ENCODE data around the gene LAMB4.

Gene LAMB4

DNA sequence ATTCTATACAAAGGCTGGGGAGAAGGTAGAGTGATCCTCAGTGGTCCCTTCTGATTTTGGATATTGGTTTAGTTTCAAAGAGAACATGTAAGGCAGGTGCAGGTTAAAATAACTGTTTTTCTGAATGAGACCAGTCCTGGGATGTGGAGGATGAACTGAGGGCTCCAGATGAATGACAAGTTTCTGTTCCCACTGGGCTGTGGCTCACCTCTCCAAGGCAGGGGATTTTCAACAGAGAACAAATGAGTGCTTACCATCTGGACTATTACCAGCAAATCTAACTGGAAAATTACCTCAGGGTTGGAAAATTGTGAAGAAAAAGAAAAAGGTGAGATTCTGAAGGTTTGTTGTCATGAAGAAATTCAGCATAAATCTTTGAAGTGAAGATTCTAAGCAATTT, 8.0 kb downstream of the LAMB4 start:
- Histone ChIP-seq H3K4me1 (ENCODE audit: control insufficient read depth, insufficient read depth, low read length) (no peaks in the 10 kb centered on the region), H3K36me3 (ENCODE audit: control insufficient read depth, insufficient read depth, low read length) (no peaks in the 10 kb centered on the region), H3K4me3 (ENCODE audit: low read depth, low read length) (no peak overlapping the region), H3K9ac (ENCODE audit: low read depth, low read length) (no peak overlapping the region), H3K9me3 (ENCODE audit: control insufficient read depth, insufficient read depth, low read length) (no peaks in the 10 kb centered on the region), H3K27me3 (ENCODE audit: control insufficient read depth, insufficient read depth, low read length) (no peaks in the 10 kb centered on the region)

DNA sequence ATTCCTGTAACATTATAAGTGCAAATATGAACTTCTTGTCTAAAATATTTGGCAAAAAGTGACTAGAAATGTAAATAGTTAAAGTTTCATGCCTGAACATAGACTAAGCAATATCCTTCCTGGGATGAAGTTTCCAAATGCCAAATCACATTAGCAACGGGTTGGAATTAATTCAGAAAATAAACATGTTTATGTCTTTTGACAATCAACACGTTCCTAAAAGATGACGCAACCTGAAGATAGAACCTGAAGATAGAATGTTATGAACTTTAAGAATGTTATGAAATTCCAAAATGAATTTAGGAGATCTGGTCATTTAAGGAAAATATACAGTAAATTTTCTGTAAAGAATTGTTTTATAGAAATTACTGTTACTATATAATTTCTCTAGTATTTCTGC, 9.2 kb downstream of the LAMB4 start:
- H3K36me3 ChIP-seq (ENCODE audit: control insufficient read depth, insufficient read depth, low read length) = no peaks in the 10 kb centered on the region
- H3K4me3 ChIP-seq (ENCODE audit: low read depth, low read length) = no peak overlapping the region
- no peaks in the 10 kb centered on the region for H3K4me1 ChIP-seq (ENCODE audit: control insufficient read depth, insufficient read depth, low read length)
- H3K9me3 ChIP-seq (ENCODE audit: control insufficient read depth, insufficient read depth, low read length) = no peaks in the 10 kb centered on the region
- no peaks in the 10 kb centered on the region for H3K27me3 ChIP-seq (ENCODE audit: control insufficient read depth, insufficient read depth, low read length)
- H3K9ac ChIP-seq (ENCODE audit: low read depth, low read length) = no peak overlapping the region

DNA sequence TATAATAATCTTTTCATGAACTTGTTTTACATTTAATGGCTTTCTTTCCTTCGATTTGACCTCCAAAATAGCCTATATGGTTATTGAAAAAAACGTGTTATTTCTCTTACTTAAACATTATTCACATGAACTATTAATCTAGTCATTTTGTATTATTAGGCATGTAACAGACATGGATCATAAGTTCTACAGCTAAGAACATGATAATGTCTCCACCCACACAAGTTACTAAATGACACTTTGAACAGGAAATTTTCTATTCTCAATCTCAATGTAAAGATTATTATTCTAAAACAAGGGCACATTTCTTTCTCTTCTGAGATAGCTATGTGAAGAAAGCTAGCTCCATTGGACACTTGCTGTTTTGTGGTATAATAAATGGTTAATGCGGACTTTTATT, 10.0 kb downstream of the LAMB4 start:
- Histone ChIP-seq H3K4me1 (ENCODE audit: control insufficient read depth, insufficient read depth, low read length) (no peaks in the 10 kb centered on the region), H3K27me3 (ENCODE audit: control insufficient read depth, insufficient read depth, low read length) (no peaks in the 10 kb centered on the region)

DNA sequence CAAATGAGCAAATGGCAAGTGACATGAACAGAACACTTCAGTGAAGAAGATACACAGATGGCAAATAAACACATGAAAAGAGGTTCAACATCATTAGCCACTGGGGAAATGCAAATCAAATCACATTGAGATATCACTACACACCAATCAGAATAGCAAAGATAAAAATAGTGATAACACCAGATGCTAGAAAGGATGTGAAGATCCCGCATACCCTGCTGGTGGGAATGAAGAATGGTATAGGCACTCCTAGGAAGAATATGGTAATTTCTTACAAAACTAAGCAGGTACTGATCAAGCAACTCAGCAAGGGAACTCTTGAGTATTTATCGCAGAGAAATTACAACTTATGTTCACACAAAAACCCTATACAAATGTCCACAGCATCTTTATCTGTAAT, 11.2 kb downstream of the LAMB4 start:
- Histone ChIP-seq H3K4me1 (ENCODE audit: control insufficient read depth, insufficient read depth, low read length) (peaks cover 3% of the 10 kb centered on the region), H3K9ac (ENCODE audit: low read depth, low read length) (no peak overlapping the region), H3K4me3 (ENCODE audit: low read depth, low read length) (no peak overlapping the region), H3K9me3 (ENCODE audit: control insufficient read depth, insufficient read depth, low read length) (no peaks in the 10 kb centered on the region), H3K36me3 (ENCODE audit: control insufficient read depth, insufficient read depth, low read length) (no peaks in the 10 kb centered on the region), H3K27me3 (ENCODE audit: control insufficient read depth, insufficient read depth, low read length) (no peaks in the 10 kb centered on the region)

More for the DNA sequence above, 10.0 kb downstream of the LAMB4 start:
- H3K4me3 ChIP-seq (ENCODE audit: low read depth, low read length) = no peak overlapping the region
- H3K9ac ChIP-seq (ENCODE audit: low read depth, low read length) = no peak overlapping the region
- H3K9me3 ChIP-seq (ENCODE audit: control insufficient read depth, insufficient read depth, low read length) = no peaks in the 10 kb centered on the region
- H3K36me3 ChIP-seq (ENCODE audit: control insufficient read depth, insufficient read depth, low read length) = no peaks in the 10 kb centered on the region

DNA sequence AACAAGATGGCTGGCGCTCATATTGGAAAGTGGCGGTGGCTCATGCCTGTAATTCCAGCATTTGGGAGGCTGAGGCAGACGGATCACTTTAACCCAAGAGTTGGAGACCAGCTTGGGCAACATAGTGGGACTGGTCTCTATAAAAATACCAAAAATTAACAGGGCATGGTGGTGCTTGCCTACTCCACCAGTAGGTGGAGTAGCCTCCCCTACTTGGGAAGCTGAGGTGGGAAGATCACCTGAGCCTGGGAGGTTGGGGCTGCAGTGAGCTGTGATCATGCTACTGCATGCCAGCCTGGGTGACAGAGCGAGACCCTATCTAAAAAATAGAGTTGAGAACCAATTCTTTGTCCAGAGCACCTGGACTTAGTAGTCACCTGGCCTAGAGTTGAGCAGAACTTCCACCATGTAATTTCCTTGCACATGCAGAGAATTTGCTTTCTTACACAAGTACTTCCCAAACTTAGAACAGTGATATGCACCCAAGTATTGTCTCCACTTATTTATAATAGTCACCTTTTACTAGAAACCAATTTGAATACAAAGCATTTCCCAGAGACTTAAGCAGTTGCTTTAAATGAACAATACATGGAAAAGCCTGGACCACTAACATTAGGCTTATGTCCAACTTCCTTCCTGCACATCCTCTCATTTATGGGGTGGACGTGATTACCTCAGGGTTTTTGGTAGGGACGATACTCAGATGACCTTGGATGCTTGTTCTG, 15.9 kb downstream of the LAMB4 start:
- Histone ChIP-seq H3K4me1 (ENCODE audit: control insufficient read depth, insufficient read depth, low read length) (peaks cover 3% of the 10 kb centered on the region), H3K36me3 (ENCODE audit: control insufficient read depth, insufficient read depth, low read length) (no peaks in the 10 kb centered on the region), H3K9me3 (ENCODE audit: control insufficient read depth, insufficient read depth, low read length) (no peaks in the 10 kb centered on the region), H3K4me3 (ENCODE audit: low read depth, low read length) (no peak overlapping the region), H3K9ac (ENCODE audit: low read depth, low read length) (no peak overlapping the region), H3K27me3 (ENCODE audit: control insufficient read depth, insufficient read depth, low read length) (no peaks in the 10 kb centered on the region)

DNA sequence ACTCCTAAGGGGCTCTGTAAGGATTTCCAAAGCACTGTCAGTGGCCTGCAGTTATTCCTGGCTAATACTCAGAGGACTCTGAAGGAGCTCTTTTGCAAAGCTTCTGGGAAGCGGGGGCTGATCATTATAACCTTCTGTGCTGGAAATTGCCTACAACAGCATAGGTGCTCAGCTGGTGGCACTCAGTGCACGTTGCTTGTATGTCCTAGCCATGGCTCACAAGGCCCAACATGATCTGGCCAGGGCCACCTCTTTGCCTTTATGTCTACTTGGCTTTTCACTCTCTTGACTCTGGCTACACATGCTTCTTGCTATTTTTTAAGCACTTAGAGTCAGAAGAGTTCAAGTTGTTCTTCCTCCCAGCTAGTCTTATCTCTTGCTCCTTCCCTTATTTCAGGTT, 17.5 kb downstream of the LAMB4 start:
- H3K9ac ChIP-seq (ENCODE audit: low read depth, low read length) = no peak overlapping the region
- H3K9me3 ChIP-seq (ENCODE audit: control insufficient read depth, insufficient read depth, low read length) = no peaks in the 10 kb centered on the region
- peaks cover 3% of the 10 kb centered on the region for H3K4me1 ChIP-seq (ENCODE audit: control insufficient read depth, insufficient read depth, low read length)
- no peaks in the 10 kb centered on the region for H3K36me3 ChIP-seq (ENCODE audit: control insufficient read depth, insufficient read depth, low read length)
- H3K27me3 ChIP-seq (ENCODE audit: control insufficient read depth, insufficient read depth, low read length) = no peaks in the 10 kb centered on the region
- H3K4me3 ChIP-seq (ENCODE audit: low read depth, low read length) = no peak overlapping the region

DNA sequence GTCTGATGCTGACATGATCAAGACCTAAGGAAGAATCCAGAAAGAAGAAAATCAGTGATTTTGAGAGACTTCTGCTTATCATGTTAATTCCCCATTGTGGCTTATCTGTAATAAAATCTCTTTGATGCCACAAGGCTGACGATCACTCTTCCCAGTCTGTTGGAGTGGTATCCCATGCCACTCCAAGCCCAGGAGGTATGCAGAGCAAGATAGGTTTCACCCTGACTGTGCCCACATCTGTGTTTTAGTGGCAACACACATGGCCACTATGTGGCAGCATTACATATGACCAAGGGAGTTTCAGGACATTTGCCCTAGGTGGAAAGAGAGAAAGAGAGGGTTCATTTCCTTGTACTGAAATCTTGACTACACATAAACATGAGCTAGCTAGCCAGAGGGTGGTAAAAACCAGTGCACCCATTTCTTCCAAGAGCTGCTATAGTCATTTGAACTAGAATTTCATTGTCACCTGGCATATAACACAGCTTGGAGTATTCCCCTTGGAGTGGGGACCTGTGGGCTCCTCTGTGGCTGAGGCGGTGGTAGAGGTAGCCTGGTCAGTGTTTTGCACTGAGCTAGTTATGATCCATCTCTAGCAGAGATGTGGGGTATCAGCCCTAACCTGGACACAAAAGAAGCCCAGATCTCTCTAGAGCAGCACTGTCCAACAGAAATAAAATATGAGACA, 20.8 kb downstream of the LAMB4 start:
- no peak overlapping the region for H3K4me3 ChIP-seq (ENCODE audit: low read depth, low read length)
- no peaks in the 10 kb centered on the region for H3K27me3 ChIP-seq (ENCODE audit: control insufficient read depth, insufficient read depth, low read length)
- peaks cover 2% of the 10 kb centered on the region for H3K4me1 ChIP-seq (ENCODE audit: control insufficient read depth, insufficient read depth, low read length)
- no peaks in the 10 kb centered on the region for H3K9me3 ChIP-seq (ENCODE audit: control insufficient read depth, insufficient read depth, low read length)
- no peaks in the 10 kb centered on the region for H3K36me3 ChIP-seq (ENCODE audit: control insufficient read depth, insufficient read depth, low read length)
- H3K9ac ChIP-seq (ENCODE audit: low read depth, low read length) = no peak overlapping the region

DNA sequence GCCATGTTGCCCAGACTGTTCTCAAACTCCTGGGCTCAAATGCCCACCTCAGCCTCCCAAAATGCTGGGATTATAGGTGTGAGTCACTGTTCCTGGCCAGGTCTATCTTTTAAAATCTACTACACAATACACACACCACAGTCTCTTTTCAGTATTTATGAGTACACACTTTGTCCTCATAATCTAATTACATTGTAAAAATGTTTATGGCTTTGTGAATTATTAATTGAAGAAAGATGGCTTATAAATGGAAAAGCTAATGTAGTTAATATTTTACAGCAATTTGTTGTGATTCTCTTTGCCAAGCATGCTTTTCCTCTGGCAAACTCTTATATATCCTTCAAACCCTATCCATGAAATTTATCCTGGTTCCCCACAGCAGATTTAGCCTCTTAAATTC, 22.0 kb downstream of the LAMB4 start:
- H3K4me1 ChIP-seq (ENCODE audit: control insufficient read depth, insufficient read depth, low read length) = no peaks in the 10 kb centered on the region
- H3K4me3 ChIP-seq (ENCODE audit: low read depth, low read length) = no peak overlapping the region
- H3K36me3 ChIP-seq (ENCODE audit: control insufficient read depth, insufficient read depth, low read length) = no peaks in the 10 kb centered on the region
- no peaks in the 10 kb centered on the region for H3K27me3 ChIP-seq (ENCODE audit: control insufficient read depth, insufficient read depth, low read length)
- no peak overlapping the region for H3K9ac ChIP-seq (ENCODE audit: low read depth, low read length)
- no peaks in the 10 kb centered on the region for H3K9me3 ChIP-seq (ENCODE audit: control insufficient read depth, insufficient read depth, low read length)

DNA sequence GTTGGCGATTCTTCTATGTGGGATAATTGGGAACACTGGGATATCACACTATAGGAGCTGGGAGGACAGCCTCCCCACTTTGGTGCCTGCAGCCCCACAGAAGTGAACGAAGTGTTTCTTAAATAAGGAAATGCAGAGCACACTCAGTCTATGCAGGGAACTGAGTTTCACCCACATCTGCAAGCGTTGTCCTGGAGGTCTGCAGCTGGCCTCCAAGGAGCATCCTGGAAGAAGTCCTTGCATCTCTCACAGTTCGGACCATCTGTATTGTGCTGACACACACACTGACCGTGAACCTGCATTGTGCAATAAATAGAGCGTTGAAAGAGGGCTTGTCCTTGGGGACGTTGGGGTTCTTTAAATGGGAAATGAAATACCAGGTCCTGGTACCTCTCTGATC, 25.8 kb downstream of the LAMB4 start:
- no peak overlapping the region for H3K9ac ChIP-seq (ENCODE audit: low read depth, low read length)
- no peaks in the 10 kb centered on the region for H3K4me1 ChIP-seq (ENCODE audit: control insufficient read depth, insufficient read depth, low read length)
- H3K36me3 ChIP-seq (ENCODE audit: control insufficient read depth, insufficient read depth, low read length) = no peaks in the 10 kb centered on the region
- H3K27me3 ChIP-seq (ENCODE audit: control insufficient read depth, insufficient read depth, low read length) = no peaks in the 10 kb centered on the region
- H3K4me3 ChIP-seq (ENCODE audit: low read depth, low read length) = no peak overlapping the region
- no peaks in the 10 kb centered on the region for H3K9me3 ChIP-seq (ENCODE audit: control insufficient read depth, insufficient read depth, low read length)

DNA sequence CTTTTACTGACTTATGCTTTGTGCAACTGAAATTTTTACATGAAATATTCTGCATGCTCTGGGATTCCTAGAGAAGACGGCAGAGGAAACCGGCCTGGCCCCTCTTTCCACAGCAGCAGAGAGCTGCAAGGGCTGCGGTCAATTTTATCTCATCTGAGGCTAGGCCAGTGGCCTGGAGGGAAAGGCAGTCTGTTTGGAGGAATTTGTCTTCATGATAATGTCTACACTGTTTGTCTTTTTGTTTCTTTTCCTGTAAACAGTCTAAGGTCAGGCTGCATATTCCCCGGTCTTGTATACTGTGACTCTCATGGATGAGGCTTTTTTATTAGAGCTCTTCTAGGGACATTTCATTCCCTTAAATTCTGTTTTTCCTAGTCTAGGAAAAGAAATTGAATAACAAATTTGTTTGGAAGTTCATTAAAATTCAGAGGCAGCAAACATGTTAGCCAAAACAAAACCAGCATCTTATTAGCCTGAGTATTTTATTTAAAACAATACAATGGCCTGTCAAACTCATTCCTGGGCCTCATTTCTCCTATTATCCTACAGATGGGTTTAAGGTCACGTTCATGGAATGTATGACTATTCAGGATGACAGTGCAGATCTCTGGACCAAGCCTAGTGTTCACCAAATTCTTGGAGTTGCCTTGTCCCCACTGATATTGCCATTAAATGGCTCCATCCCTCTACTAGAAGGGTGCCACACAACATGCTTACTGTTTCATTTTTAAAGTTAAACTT, 26.4 kb downstream of the LAMB4 start:
- H3K4me1 ChIP-seq (ENCODE audit: control insufficient read depth, insufficient read depth, low read length) = no peaks in the 10 kb centered on the region
- H3K9ac ChIP-seq (ENCODE audit: low read depth, low read length) = no peak overlapping the region
- H3K4me3 ChIP-seq (ENCODE audit: low read depth, low read length) = no peak overlapping the region
- no peaks in the 10 kb centered on the region for H3K9me3 ChIP-seq (ENCODE audit: control insufficient read depth, insufficient read depth, low read length)
- H3K27me3 ChIP-seq (ENCODE audit: control insufficient read depth, insufficient read depth, low read length) = no peaks in the 10 kb centered on the region
- H3K36me3 ChIP-seq (ENCODE audit: control insufficient read depth, insufficient read depth, low read length) = no peaks in the 10 kb centered on the region

DNA sequence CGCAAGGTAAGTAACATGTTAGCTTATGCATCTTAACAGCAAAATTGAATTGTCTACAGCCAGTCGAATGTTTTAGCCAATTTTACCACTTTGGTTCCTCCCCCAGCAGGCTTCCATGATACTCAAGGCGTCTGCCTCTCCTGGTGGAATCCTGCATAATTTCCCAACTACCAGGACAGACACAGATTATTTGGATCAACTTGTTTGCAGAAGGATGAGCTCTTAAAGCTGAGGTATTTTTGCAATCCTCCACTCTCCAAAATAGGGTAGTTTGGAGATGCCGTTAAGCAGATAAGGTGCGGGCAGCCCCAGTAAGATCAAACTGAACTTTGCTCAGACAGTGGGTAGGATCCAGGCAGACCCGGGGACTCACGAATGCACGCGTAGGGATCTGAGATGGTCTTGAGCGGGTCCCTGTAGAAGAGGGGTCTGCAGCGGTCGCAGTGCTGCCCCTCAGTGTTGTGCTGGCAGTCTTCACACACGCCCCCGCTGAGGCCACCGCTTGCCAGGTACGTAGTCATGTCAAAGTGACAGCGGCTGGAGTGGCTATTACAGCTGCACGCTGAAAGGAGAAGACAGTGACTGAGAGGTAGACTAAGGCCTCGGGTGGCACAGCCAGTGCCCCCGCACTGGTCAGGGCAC, 27.4 kb downstream of the LAMB4 start:
- Histone ChIP-seq H3K4me3 (ENCODE audit: low read depth, low read length) (no peak overlapping the region), H3K9ac (ENCODE audit: low read depth, low read length) (no peak overlapping the region), H3K27me3 (ENCODE audit: control insufficient read depth, insufficient read depth, low read length) (no peaks in the 10 kb centered on the region), H3K36me3 (ENCODE audit: control insufficient read depth, insufficient read depth, low read length) (no peaks in the 10 kb centered on the region), H3K4me1 (ENCODE audit: control insufficient read depth, insufficient read depth, low read length) (no peaks in the 10 kb centered on the region), H3K9me3 (ENCODE audit: control insufficient read depth, insufficient read depth, low read length) (no peaks in the 10 kb centered on the region)
